Mammary epithelial cell (primary cell): ENCODE data around the gene EFNB2.

ENCODE experiments used
- EZH2 ChIP-seq: IDR thresholded peaks from 2 replicates; pipeline ENCODE4 v1.6.1; 2012; ENCODE audit warnings: low read length, inconsistent platforms, borderline replicate concordance
- TF ChIP-seq, protein P1 (sequence below), 2 donors: IDR thresholded peaks in 1 of 2; conservative IDR thresholded peaks in 1 of 2; 2 replicates each; pipeline ENCODE4 v1.5.1; 2011 to 2012; ENCODE audit warnings: inconsistent platforms in 2 of 2, low read length in 2 of 2, mild to moderate bottlenecking in 2 of 2, control low read depth in 1 of 2, low read depth in 1 of 2; ENCODE audit not compliant: insufficient read depth in 1 of 2; ENCODE audit errors: extremely low read depth in 1 of 2

DNA sequence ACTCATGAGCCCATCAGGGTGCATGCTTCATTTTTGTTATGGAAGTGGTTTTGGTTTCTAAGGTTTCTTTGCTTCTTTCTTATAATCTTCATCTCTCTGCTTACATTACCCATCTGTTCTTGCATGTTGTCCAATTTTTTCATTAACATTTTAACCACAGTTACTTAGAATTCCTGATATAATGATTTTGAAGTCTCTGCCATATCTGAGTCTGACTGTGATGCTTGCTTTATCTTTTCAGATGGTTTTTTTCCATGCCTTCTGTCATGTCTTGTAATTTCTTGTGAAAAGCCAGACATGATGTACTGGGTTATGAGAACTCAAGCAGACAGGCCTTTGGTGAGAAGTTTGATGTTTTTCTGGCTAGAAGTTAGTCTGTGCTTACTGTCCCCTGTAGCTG, 40.4 kb upstream of the EFNB2 start:
- TF ChIP-seq, protein P1, sequence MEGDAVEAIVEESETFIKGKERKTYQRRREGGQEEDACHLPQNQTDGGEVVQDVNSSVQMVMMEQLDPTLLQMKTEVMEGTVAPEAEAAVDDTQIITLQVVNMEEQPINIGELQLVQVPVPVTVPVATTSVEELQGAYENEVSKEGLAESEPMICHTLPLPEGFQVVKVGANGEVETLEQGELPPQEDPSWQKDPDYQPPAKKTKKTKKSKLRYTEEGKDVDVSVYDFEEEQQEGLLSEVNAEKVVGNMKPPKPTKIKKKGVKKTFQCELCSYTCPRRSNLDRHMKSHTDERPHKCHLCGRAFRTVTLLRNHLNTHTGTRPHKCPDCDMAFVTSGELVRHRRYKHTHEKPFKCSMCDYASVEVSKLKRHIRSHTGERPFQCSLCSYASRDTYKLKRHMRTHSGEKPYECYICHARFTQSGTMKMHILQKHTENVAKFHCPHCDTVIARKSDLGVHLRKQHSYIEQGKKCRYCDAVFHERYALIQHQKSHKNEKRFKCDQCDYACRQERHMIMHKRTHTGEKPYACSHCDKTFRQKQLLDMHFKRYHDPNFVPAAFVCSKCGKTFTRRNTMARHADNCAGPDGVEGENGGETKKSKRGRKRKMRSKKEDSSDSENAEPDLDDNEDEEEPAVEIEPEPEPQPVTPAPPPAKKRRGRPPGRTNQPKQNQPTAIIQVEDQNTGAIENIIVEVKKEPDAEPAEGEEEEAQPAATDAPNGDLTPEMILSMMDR (conservative IDR thresholded peaks at IDR 0.05 in 1 of 2, IDR thresholded peaks at IDR 0.05 in 1 of 2; ENCODE audit: extremely low read depth in 1 of 2, insufficient read depth in 1 of 2, low read depth in 1 of 2, low read length in 2 of 2) = no peak
- no peak for TF ChIP-seq EZH2
